ENCODE measurements around the gene FRRS1.

Gene FRRS1

DNA sequence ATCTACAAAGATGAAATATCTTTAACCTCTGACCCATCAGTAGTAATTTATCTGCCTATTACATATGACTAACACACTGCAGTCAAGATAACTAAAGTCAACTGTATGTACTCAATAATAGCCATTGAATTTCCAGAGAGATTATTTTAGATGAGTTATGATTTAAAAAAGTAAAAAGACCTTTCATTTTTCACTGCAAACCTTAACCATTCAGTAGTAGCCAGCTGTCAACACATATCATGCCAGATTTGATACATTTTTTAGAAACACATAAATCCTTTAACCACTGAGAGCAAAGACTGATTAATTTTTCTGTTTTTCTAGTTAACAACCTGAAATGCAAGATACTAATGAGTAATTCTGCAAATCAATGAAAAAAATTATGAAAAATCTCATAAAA lies 89.6 kb downstream of the FRRS1 start:
- no peak for DNase-seq (ENCODE audit: low read depth, low spot score)

- no peak for DNase-seq (ENCODE audit: low read depth, low spot score)
Measured at GRCh38 chr1:99675994-99676393, 90.4 kb downstream of the FRRS1 start.

DNA sequence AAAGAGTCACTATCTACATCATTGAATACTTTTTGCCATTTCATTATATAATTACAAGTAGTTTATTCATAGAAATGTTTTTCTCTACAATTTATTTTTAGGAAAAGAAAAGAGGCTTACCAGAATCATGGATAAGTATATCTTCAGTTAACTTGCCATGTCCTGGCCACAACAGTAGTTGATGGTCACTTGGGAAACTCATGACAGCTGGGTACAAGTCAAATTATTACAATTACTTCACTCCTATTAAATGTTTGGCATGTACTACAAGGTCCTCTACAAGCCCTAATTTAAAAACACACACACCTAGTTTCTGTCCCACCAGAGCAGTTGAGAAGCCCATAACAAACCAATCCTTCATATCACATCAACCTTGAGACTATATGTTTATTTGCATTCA lies 91.1 kb downstream of the FRRS1 start:
- no peak for DNase-seq (ENCODE audit: low read depth, low spot score)

DNA sequence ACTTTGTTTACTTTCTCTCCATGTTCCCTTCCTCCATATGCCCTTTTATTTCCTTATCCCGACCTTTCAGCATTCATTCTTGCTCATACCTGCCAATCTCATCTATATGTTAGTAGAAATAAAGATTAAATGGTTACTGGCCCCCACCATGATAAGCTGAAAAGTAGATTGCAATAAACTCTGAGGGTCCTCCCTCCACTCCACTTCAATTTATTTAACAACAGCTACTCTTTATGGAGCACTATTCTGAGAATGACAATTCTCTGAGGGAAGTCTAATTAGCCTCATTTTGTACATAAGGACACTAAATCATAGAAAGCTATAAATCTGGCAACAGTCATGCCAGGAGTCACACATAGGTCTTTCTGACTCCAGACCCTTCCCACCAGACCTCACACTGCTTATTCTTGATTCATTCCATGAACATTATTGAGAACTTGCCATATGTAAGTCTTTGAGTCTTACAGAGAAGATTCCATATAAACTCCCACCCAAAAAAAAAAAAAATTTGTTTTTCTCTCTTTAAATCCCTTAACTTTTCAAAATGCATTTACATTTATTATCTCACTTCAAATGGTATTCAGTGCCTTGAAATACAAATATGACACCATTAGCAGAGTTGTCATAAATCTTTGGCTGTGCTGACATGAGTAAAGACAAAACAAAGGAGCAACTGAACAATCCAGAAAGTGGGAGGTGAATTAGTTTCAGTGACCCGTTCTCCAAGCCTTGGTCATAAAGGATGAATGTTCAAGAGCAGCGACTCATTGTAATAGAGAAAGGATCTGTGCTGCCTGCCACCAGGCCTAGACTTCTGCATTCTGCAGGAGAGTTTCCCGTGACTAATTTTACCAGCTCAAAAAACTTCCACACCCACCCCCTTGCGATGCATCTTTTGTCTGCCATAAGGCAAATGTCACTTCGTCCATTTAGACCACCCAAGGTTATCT lies 92.0 kb downstream of the FRRS1 start:
- no peak for DNase-seq (ENCODE audit: low read depth, low spot score)

DNA sequence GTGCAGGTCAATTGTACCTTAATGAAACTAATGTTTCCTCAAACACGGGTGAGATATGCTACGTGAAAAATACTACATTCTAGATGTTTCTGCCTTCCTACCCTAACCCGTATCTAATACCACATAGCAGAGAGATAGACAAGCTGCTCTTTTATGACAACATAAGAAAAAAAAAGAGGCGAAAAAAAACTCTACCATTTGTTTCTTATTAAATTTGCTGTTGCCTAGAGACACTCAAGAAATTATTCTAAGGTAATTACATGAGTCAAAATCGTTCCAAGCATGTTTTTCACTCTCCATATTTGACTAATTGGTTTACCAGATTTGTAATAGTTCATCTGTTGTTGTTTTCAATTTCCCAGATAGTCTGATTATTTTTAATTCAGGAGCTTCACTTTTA lies 93.1 kb downstream of the FRRS1 start:
- DNase-seq (ENCODE audit: low read depth, low spot score), result no peak

DNA sequence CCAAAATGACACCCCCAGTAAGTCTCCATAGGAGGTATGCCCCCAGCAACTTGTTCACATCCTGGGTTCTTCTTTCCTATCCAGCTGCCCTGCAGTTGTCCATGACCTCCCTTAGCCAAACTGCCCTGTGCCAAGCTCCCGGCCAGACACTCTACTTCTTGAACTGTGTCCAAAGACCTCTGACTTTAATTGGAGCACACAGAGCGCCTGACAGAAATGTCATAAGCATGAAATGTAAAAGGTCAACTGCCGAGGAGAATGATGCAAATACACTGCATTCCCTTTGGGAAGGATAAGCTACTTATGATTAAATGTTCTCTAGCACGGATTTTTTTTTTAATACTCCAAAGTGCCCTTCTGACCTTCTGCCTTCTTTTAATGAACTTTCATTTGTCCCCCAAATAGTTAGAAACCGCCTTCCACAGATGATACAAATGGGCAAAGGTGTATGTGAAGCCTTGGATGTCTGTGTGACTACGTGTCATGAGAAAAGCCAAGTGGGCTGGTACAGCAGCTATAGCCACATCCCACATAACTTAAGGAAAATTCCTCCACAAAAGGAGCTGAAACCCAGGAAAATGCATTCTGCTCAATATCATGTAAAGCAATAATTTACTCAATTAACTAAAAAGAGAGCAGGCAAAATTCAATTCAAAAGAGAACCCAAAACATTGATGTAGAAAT lies 93.8 kb downstream of the FRRS1 start:
- DNase-seq (ENCODE audit: low read depth, low spot score), result no peak

- no peak for DNase-seq (ENCODE audit: low read depth, low spot score)
Measured at GRCh38 chr1:99672038-99672437, 94.4 kb downstream of the FRRS1 start.

DNA sequence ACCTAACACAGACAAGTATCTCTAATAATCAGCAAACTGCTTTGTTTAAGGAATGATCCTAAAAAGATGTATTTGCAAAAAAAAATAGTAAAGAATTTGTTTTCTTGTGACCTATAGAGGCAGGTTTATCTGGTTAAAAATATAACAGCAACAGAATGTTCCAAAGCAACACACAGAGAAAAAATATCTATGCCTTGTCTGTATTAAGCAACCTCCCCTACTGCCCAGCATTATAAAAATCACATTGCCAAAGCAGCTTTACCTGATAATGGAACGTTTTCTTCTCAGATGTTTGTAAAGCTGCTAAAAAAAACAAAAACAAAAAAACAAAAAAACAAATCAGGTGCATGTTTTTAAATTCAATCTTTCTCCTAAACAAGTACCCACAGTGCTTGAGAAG lies 95.9 kb downstream of the FRRS1 start:
- no peak for DNase-seq (ENCODE audit: low read depth, low spot score)

DNA sequence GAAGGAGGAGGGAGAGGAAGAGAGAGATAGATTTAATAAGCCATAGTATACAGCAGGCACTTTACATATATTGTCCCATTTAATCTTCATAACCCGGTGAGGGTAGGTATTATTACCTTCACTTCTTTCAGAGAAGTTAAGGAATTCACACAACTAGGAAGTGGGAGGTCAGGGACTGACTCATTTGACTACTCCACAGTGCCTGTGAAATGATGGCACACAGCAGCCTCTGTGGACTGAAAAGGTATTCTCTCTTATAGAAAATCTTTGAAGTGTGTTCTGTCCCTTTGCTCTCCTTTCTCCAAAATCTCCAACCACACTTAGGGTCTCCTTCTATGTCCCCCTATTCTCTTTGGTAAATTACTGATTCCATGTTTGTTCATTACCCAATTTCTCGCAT lies 96.6 kb downstream of the FRRS1 start:
- no peak for DNase-seq (ENCODE audit: low read depth, low spot score)

GRCh38 chr1:99669376-99669775 lies 97.1 kb downstream of the FRRS1 start:
- no peak for DNase-seq (ENCODE audit: low read depth, low spot score)

GRCh38 chr1:99665212-99665611 lies 101.2 kb downstream of the FRRS1 start:
- DNase-seq (ENCODE audit: low read depth, low spot score), result no peak

GRCh38 chr1:99663501-99663900 lies 102.9 kb downstream of the FRRS1 start:
- DNase-seq (ENCODE audit: low read depth, low spot score), result no peak

DNA sequence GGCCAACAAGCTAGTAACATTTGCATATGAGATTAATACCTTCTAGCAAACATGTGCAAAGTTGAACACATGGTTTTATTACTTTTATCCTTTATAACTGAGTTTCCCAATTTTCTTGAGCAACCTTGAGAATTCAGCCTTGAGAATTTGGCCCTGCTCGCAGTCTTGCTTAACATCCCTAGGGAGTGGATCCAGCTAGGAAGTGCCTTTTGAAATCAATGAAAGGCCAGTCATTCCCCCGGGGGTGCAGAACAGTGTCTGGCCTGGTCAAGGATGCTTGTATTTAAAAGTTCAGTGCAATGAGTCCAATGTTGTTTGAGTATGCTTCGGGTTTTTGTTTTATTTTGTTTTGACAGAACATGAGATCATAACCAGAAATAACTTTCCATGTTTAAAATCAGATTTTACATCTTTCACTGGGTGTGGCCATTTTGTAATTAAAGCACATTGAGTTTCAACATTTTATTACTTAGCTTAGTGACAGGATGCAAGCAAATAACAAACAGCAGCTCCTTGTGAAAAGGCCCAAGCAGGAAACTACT lies 103.8 kb downstream of the FRRS1 start:
- peak; percentile 54 for DNase-seq (ENCODE audit: low read depth, low spot score)

GRCh38 chr1:99661780-99662179 lies 104.7 kb downstream of the FRRS1 start:
- DNase-seq (ENCODE audit: low read depth, low spot score), result no peak

DNA sequence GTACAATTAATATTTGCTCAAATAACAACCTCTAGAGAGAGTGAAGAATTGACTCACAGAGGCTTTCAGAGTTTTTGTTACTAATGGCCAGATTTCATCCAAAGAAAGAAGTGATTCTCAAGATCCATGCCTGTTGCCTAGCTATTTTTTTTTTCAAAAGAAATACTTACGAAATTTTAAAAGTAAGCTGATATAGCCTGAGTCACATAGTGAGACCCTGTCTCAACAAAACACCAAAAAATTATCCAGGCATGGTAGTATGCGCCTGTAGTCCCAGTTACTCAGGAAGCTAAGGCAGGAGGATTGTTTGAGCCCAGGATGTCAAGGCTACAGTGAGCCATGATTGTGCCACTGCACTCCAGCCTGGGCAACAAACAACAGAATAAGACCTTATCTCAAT lies 105.9 kb downstream of the FRRS1 start:
- no peak for DNase-seq (ENCODE audit: low read depth, low spot score)

- no peak for DNase-seq (ENCODE audit: low read depth, low spot score)
Measured at GRCh38 chr1:99659755-99660210, 106.7 kb downstream of the FRRS1 start.

Measured in brain pericyte (primary cell).